ENCODE results near the gene ADA.
A peak's percentile ranks its signal among the peaks of the same experiment; 100 is the strongest.

GRCh38 chr20:44643596-44644229 is 7.8 kb downstream of the ADA start:
- TF ChIP-seq POLR2AphosphoS5 (IDR thresholded peaks at IDR 0.05), result peak; percentile 25
- no peak for TF ChIP-seq POLR2A (IDR thresholded peaks at IDR 0.05)
- no peak for TF ChIP-seq CTCF (IDR thresholded peaks at IDR 0.05)
- TF ChIP-seq EP300 (IDR thresholded peaks at IDR 0.05), result no peak
